Natural killer cell (primary cell): ENCODE results near the gene MAPK8. TPM values are rescaled to one million over a fixed set of nuclear protein-coding genes. Genes with fewer than 3 reads are reported as not detected.

Experiments
- ATAC-seq, 3 donors: fragments of 150-1000 bp in 2 of 3; fragments of 200-7000 bp in 1 of 3; cut with Tn5 transposase; 1 replicate in 1 of 3; 2 replicates in 2 of 3; pipeline ENCODE4 v1.10.0; 2021; ENCODE audit warnings: mild to moderate bottlenecking in 2 of 3, moderate library complexity in 2 of 3
- DNase-seq, 2 donors: peaks; one replicate each; pipeline versions ENCODE4 v3.0.0 to v3.0.0-alpha.2; 2013 to 2021; ENCODE audit warnings: mixed read lengths in 1 of 2
- H3K27ac ChIP-seq: one replicate; pipeline ENCODE4 v1.5.1; 2013; ENCODE audit warnings: mild to moderate bottlenecking, low read length
- H3K27me3 ChIP-seq: one replicate; pipeline ENCODE4 v1.6.1; 2013; ENCODE audit warnings: low read length; ENCODE audit not compliant: control insufficient read depth, insufficient read depth
- H3K36me3 ChIP-seq: one replicate; pipeline ENCODE4 v1.6.1; 2013; ENCODE audit warnings: low read length; ENCODE audit not compliant: control insufficient read depth, insufficient read depth
- H3K4me1 ChIP-seq: one replicate; pipeline ENCODE4 v1.6.1; 2013; ENCODE audit warnings: low read length; ENCODE audit not compliant: control insufficient read depth, insufficient read depth
- H3K4me3 ChIP-seq: one replicate; pipeline ENCODE4 v1.5.1; 2013; ENCODE audit warnings: low read length
- H3K9me3 ChIP-seq: one replicate; pipeline ENCODE4 v1.6.1; 2013; ENCODE audit warnings: low read length; ENCODE audit not compliant: control insufficient read depth, insufficient read depth
- H3K27ac Mint-ChIP-seq, 2 donors: one replicate each; pipeline ENCODE4 v1.8.0; 2022; ENCODE audit warnings: mild to moderate bottlenecking in 2 of 2, mixed read lengths in 2 of 2, moderate library complexity in 1 of 2
- H3K27me3 Mint-ChIP-seq, 2 donors: one replicate each; pipeline ENCODE4 v1.8.0; 2022; ENCODE audit warnings: low read depth in 2 of 2, mixed read lengths in 2 of 2
- H3K36me3 Mint-ChIP-seq: one replicate; pipeline ENCODE4 v1.8.0; 2022; ENCODE audit warnings: mixed read lengths
- H3K4me1 Mint-ChIP-seq, 2 donors: one replicate each; pipeline ENCODE4 v1.8.0; 2022; ENCODE audit warnings: mixed read lengths in 2 of 2
- H3K4me3 Mint-ChIP-seq: one replicate; pipeline ENCODE4 v1.8.0; 2022; ENCODE audit warnings: mild to moderate bottlenecking, moderate library complexity, mixed read lengths
- H3K9me3 Mint-ChIP-seq, 2 donors: one replicate each; pipeline ENCODE4 v1.8.0; 2022; ENCODE audit warnings: mixed read lengths in 2 of 2
- CTCF ChIP-seq: fragments of 200-600 bp; IDR thresholded peaks from one replicate; pipeline ENCODE4 v1.8.0; 2022; ENCODE audit warnings: antibody characterized with exemption
- WGBS: methylation state at CpG from one replicate; pipeline ENCODE4 v1.1.7; 2013; ENCODE audit warnings: missing lambda C conversion rate; ENCODE audit not compliant: insufficient coverage; 5-methylcytosine and 5-hydroxymethylcytosine counted together
- intact Hi-C: fragments of 100-400 bp; cut with micrococcal nuclease; formaldehyde crosslinking; loops from one replicate; pipeline ENCODE4 v1.14.2; 2022
- total RNA-seq, 4 donors: library from RNA; stranded (reverse); fragments of 120-200 nt in 1 of 4; gene quantifications; one replicate each; pipeline versions ENCODE4 v1.2.3 to v1.2.4, GENCODE V29; 2013 to 2022

MAPK8 gene
- total RNA-seq, 3 donors from 2014 or later (not counting 1 experiment from before 2014, with no cell fraction given), result 37.3 to 44.5 (median 40.8) TPM

GRCh38 chr10:48428896-48429295 is 122.4 kb downstream of the MAPK8 start:
- Mint-ChIP-seq H3K27ac (no peak overlapping the region), H3K4me3 (no peak overlapping the region), H3K27me3 (no peaks in the 10 kb centered on the region), H3K9me3 (no peaks in the 10 kb centered on the region), H3K4me1 (no peaks in the 10 kb centered on the region), H3K36me3 (peaks cover 7% of the 10 kb centered on the region)
- Histone ChIP-seq H3K4me1 (no peaks in the 10 kb centered on the region), H3K36me3 (peaks cover 7% of the 10 kb centered on the region), H3K27ac (no peak overlapping the region), H3K4me3 (no peak overlapping the region), H3K27me3 (no peaks in the 10 kb centered on the region), H3K9me3 (no peaks in the 10 kb centered on the region)
- WGBS, result 100% methylated on average over 3 of the region's 3 CpGs
- intact Hi-C loops, result no loop called here
- TF ChIP-seq CTCF, result no peak
- DNase-seq (no peak), ATAC-seq (no peak)

- no peak for TF ChIP-seq CTCF
- intact Hi-C loops, result no loop called here
- Mint-ChIP-seq H3K4me1 (no peaks in the 10 kb centered on the region), H3K27ac (no peak overlapping the region), H3K4me3 (no peak overlapping the region), H3K36me3 (peaks cover 7% of the 10 kb centered on the region), H3K9me3 (no peaks in the 10 kb centered on the region), H3K27me3 (no peaks in the 10 kb centered on the region)
- 100% methylated on average over 1 of the region's 1 CpG for WGBS
- Histone ChIP-seq H3K4me3 (no peak overlapping the region), H3K27me3 (no peaks in the 10 kb centered on the region), H3K4me1 (no peaks in the 10 kb centered on the region), H3K27ac (no peak overlapping the region), H3K36me3 (peaks cover 7% of the 10 kb centered on the region), H3K9me3 (no peaks in the 10 kb centered on the region)
- DNase-seq, result no peak
- ATAC-seq, result no peak
Measured at GRCh38 chr10:48429309-48429708, 122.8 kb downstream of the MAPK8 start.

- DNase-seq (no peak), ATAC-seq (no peak)
- WGBS, result 81% methylated on average over 4 of the region's 4 CpGs
- H3K27me3 ChIP-seq, result no peaks in the 10 kb centered on the region
- Mint-ChIP-seq H3K27me3 (no peaks in the 10 kb centered on the region), H3K27ac (no peak overlapping the region), H3K9me3 (no peaks in the 10 kb centered on the region), H3K4me1 (no peaks in the 10 kb centered on the region), H3K36me3 (peaks cover 7% of the 10 kb centered on the region), H3K4me3 (no peak overlapping the region)
- H3K27ac ChIP-seq, result no peak overlapping the region
- H3K4me3 ChIP-seq, result no peak overlapping the region
- intact Hi-C loops, result no loop called here
- H3K4me1 ChIP-seq, result no peaks in the 10 kb centered on the region
- H3K9me3 ChIP-seq, result no peaks in the 10 kb centered on the region
- peaks cover 10% of the 10 kb centered on the region for H3K36me3 ChIP-seq
- no peak for TF ChIP-seq CTCF
Measured at GRCh38 chr10:48430402-48430993, 124.0 kb downstream of the MAPK8 start.

GRCh38 chr10:48431871-48432270 is 125.4 kb downstream of the MAPK8 start:
- ATAC-seq, result no peak
- no peak overlapping the region for H3K27ac ChIP-seq
- Mint-ChIP-seq H3K4me3 (no peak overlapping the region), H3K4me1 (no peaks in the 10 kb centered on the region), H3K27ac (no peak overlapping the region), H3K9me3 (no peaks in the 10 kb centered on the region), H3K36me3 (peaks cover 1% of the 10 kb centered on the region), H3K27me3 (no peaks in the 10 kb centered on the region)
- no peaks in the 10 kb centered on the region for H3K4me1 ChIP-seq
- no peak for DNase-seq
- no peaks in the 10 kb centered on the region for H3K27me3 ChIP-seq
- TF ChIP-seq CTCF, result no peak
- intact Hi-C loops, result no loop called here
- no peaks in the 10 kb centered on the region for H3K9me3 ChIP-seq
- no peak overlapping the region for H3K4me3 ChIP-seq
- peaks cover 10% of the 10 kb centered on the region for H3K36me3 ChIP-seq
